Breast epithelium (tissue), 4 donors: ENCODE data around the gene RPS6KB2. TPM values are rescaled to one million over a fixed set of nuclear protein-coding genes. Genes with fewer than 3 reads are reported as not detected.

Source experiments
- DNase-seq, 2 donors: peaks; one replicate each; pipeline ENCODE4 v3.0.0-alpha.2; 2019; ENCODE audit warnings: low spot score in 2 of 2
- H3K27ac ChIP-seq, 2 donors: fragments of 200-600 bp; sonication (generic) in 1 of 2; one replicate each; pipeline ENCODE4 v1.5.1; 2016 to 2019; ENCODE audit warnings: mild to moderate bottlenecking in 1 of 2
- H3K27me3 ChIP-seq, 2 donors: fragments of 200-600 bp; sonication (generic) in 1 of 2; one replicate each; pipeline versions ENCODE4 v1.5.1 to v1.6.0; 2017 to 2019; ENCODE audit warnings: control low read depth in 1 of 2, mild to moderate bottlenecking in 1 of 2
- H3K36me3 ChIP-seq: fragments of 200-600 bp; one replicate; pipeline ENCODE4 v1.5.1; 2019
- H3K4me1 ChIP-seq, 2 donors: fragments of 200-600 bp; sonication (generic); one replicate each; pipeline ENCODE4 v1.5.1; 2016 to 2019; ENCODE audit warnings: control low read depth in 1 of 2
- H3K4me3 ChIP-seq, 3 donors: fragments of 200-600 bp; sonication (generic); 1 replicate in 2 of 3; 2 replicates in 1 of 3; pipeline ENCODE4 v1.5.1; 2016 to 2019; ENCODE audit warnings: mild to moderate bottlenecking in 3 of 3, moderate library complexity in 2 of 3
- H3K9me3 ChIP-seq, 2 donors: fragments of 200-600 bp; sonication (generic) in 1 of 2; one replicate each; pipeline ENCODE4 v1.5.1; 2016 to 2019; ENCODE audit warnings: control low read depth in 1 of 2
- CTCF ChIP-seq, 3 donors: fragments of 450-650 bp; IDR thresholded peaks; one replicate each; pipeline ENCODE4 v1.5.1; 2016 to 2017; ENCODE audit warnings: antibody characterized with exemption in 3 of 3, mild to moderate bottlenecking in 3 of 3, moderate library complexity in 3 of 3
- POLR2A ChIP-seq: fragments of 450-650 bp; IDR thresholded peaks from one replicate; pipeline ENCODE4 v1.6.1; 2016; ENCODE audit warnings: antibody characterized with exemption, mild to moderate bottlenecking, moderate library complexity
- POLR2AphosphoS5 ChIP-seq, 3 donors: sonication (generic); formaldehyde crosslinking; IDR thresholded peaks; one replicate each; pipeline ENCODE4 v1.6.1; 2017; ENCODE audit warnings: antibody characterized with exemption in 3 of 3
- intact Hi-C: fragments of 100-400 bp; cut with DNase I; formaldehyde crosslinking; loops from one replicate; pipeline ENCODE4 v1.15.1; 2023; ENCODE audit warnings: low total_unique reads
- total RNA-seq, 3 donors: library from RNA; depleted of rRNA; stranded (reverse); fragments of >200 nt; gene quantifications; one replicate each; pipeline ENCODE4 v1.1.0, GENCODE V29; 2016

Gene RPS6KB2
- total RNA-seq, 3 donors from 2014 or later: 28.0 to 41.6 (median 40.1) TPM

- H3K4me1 ChIP-seq: peaks cover 0 to 7% of the 10 kb centered on the region in 2 donors
- TF ChIP-seq CTCF (IDR thresholded peaks at IDR 0.05) (no peak), POLR2A (no peak), POLR2AphosphoS5 (IDR thresholded peaks at IDR 0.05) (no peak)
- H3K9me3 ChIP-seq: no peaks in the 10 kb centered on the region
- H3K27me3 ChIP-seq: no peaks in the 10 kb centered on the region
- peak overlapping the region; percentile 89 to 95 for H3K27ac ChIP-seq
- no peaks in the 10 kb centered on the region for H3K36me3 ChIP-seq
- intact Hi-C loops: no loop called here
- peak overlapping the region; percentile 50 to 89 (median 66) for H3K4me3 ChIP-seq
- no peak for DNase-seq
Measured at GRCh38 chr11:67482275-67482826, 54.1 kb downstream of the RPS6KB2 start.

DNA sequence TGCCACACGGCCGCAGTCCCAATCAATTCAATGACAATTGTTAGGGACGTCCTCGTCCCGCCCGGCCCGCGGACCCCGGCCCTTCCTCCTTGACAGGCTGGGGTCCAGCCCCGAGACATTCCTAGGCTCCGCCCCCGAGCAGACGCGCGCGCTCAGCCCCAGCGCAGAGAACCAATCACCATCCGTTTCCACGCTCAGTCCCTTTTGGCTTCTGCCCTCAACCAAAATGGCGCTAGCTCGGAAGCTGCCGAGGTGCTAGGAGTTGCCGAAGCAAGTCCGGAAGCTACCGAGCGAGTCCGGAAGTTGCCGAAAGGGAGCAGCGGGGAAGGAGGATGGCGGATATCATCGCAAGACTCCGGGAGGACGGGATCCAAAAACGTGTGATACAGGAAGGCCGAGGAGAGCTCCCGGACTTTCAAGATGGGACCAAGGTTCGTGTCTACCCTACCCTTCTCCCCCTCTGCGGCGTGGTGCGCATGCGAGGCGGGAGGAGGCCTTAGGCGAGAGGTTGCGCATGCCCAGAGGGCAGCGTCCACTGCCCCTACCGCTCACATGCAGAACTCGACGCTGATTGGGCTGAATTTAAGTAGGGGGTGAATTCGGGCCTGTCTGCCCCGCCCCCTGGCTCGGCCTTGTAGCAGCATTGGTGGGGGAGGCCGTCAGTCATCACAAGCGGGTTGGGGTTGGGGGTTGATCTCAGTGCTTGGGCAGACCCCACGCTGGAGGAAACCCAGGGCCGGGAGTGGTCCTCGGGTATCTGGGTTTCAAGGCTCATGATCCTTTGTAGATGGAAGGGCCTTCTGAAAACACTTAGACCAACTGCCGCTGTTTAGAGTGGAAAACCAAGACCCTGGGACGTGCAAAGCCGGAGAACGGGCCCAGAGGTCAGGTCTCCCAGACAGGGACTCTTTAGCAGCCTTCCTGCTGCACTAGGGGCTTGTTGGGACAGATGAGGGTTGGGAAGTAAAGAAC is 54.8 kb downstream of the RPS6KB2 start, which contains the start of gene AIP:
Gene AIP (plus strand): TSS at position 200 of the 972 bp plus-strand sequence. CDS start 133 bp downstream, at position 333.
- TF ChIP-seq POLR2A (peak; percentile 58), POLR2AphosphoS5 (IDR thresholded peaks at IDR 0.05) (peak; percentile 80 to 88 (median 85)), CTCF (IDR thresholded peaks at IDR 0.05) (peak; percentile 7 to 36 (median 30))
- Histone ChIP-seq H3K9me3 (no peaks in the 10 kb centered on the region), H3K27ac (peak within 1 kb of the TSS; percentile 89 to 95), H3K4me3 (peak within 1 kb of the TSS; percentile 50 to 89 (median 66)), H3K27me3 (no peaks in the 10 kb centered on the region), H3K4me1 (peaks cover 0 to 7% of the 10 kb centered on the region in 2 donors), H3K36me3 (no peaks in the 10 kb centered on the region)
- DNase-seq: peak; percentile 96 to 97
- intact Hi-C loops: no loop called here

- Histone ChIP-seq H3K4me3 (peak overlapping the region; percentile 50 to 89 (median 66)), H3K9me3 (no peaks in the 10 kb centered on the region), H3K27ac (peak overlapping the region; percentile 89 to 95), H3K4me1 (peaks cover 0 to 7% of the 10 kb centered on the region in 2 donors), H3K27me3 (no peaks in the 10 kb centered on the region), H3K36me3 (no peaks in the 10 kb centered on the region)
- DNase-seq: no peak
- TF ChIP-seq CTCF (IDR thresholded peaks at IDR 0.05) (no peak), POLR2A (no peak), POLR2AphosphoS5 (IDR thresholded peaks at IDR 0.05) (no peak)
- intact Hi-C loops: no loop called here
Measured at GRCh38 chr11:67483831-67484665, 55.8 kb downstream of the RPS6KB2 start.

DNA sequence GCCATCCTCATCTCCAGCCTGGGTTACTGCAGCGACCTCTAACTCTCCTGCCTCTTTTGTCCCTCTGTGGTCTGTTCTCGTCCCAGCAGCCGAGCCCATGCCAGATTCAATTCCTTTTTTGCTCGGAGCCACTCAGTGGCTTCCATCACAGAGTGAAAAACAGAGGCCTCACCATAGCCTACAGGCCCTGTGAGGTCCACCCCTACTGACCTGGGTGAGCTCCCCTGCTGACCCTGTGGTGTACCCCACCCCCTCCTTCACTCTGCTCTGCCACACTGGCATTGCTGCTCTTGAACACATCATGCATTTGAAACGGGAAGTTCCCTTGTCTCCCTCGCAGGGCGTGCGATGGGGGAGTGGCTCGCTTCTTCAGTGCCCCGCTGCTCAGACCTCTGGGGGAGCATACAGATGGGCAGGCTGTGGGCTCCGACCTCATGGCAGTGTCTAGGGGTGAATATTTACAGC is 56.6 kb downstream of the RPS6KB2 start:
- DNase-seq: no peak
- intact Hi-C loops: no loop called here
- no peaks in the 10 kb centered on the region for H3K27me3 ChIP-seq
- H3K36me3 ChIP-seq: no peaks in the 10 kb centered on the region
- no peaks in the 10 kb centered on the region for H3K9me3 ChIP-seq
- peak overlapping the region in 1 of 3 donors; percentile 17 for H3K4me3 ChIP-seq
- H3K4me1 ChIP-seq: peaks cover 0 to 7% of the 10 kb centered on the region in 2 donors
- TF ChIP-seq POLR2AphosphoS5 (IDR thresholded peaks at IDR 0.05) (no peak), POLR2A (no peak), CTCF (IDR thresholded peaks at IDR 0.05) (no peak)
- H3K27ac ChIP-seq: no peak overlapping the region

Other genes with a start within 250 kb of the RPS6KB2 start
- gene GRK2, start 162.0 kb upstream of the RPS6KB2 start, total RNA-seq: 10 to 100 TPM; 41.1 to 52.8 (median 52.1) TPM
- gene ANKRD13D, start 139.2 kb upstream of the RPS6KB2 start, total RNA-seq: 10 to 100 TPM; 23.7 to 51.8 (median 40.7) TPM
- gene SSH3, start 125.0 kb upstream of the RPS6KB2 start, total RNA-seq: 10 to 100 TPM; 28.8 to 55.2 (median 34.4) TPM
- 10 to 100 TPM; 48.7 to 91.5 (median 69.2) TPM for gene POLD4, start 74.9 kb upstream of the RPS6KB2 start, total RNA-seq
- 10 to 100 TPM in 2 of 3 donors, 1 to 10 TPM in 1; 3.2 to 11.1 (median 10.2) TPM for gene CLCF1, start 54.9 kb upstream of the RPS6KB2 start, total RNA-seq
- gene RAD9A, start 36.5 kb upstream of the RPS6KB2 start, total RNA-seq: 10 to 100 TPM; 11.0 to 31.0 (median 24.6) TPM
- gene PPP1CA, start 26.6 kb upstream of the RPS6KB2 start, total RNA-seq: 10 to 100 TPM; 73.1 to 91.9 (median 76.7) TPM
- gene TBC1D10C, start 24.4 kb upstream of the RPS6KB2 start, total RNA-seq: 1 to 10 TPM in 2 of 3 donors, under 1 TPM in 1; 0.66 to 2.0 (median 1.6) TPM
- gene CARNS1, start 12.8 kb upstream of the RPS6KB2 start, total RNA-seq: 1 to 10 TPM in 1 of 3 donors, under 1 TPM in 2; 0.16 to 4.2 (median 0.66) TPM
- 1 to 10 TPM; 2.1 to 9.2 (median 8.0) TPM for gene PTPRCAP, start 9.2 kb downstream of the RPS6KB2 start, total RNA-seq
- 10 to 100 TPM; 73.6 to 84.3 (median 80.0) TPM for gene CORO1B, start 15.0 kb downstream of the RPS6KB2 start, total RNA-seq
- gene GPR152, start 24.2 kb downstream of the RPS6KB2 start, total RNA-seq: not detected
- 10 to 100 TPM in 1 of 3 donors, 1 to 10 TPM in 2; 3.5 to 10.7 (median 3.9) TPM for gene CABP4, start 26.9 kb downstream of the RPS6KB2 start, total RNA-seq
- gene TMEM134, start 40.8 kb downstream of the RPS6KB2 start, total RNA-seq: 10 to 100 TPM; 37.8 to 54.2 (median 42.3) TPM
- gene AIP, start 54.5 kb downstream of the RPS6KB2 start, total RNA-seq: 10 to 100 TPM; 66.4 to 84.5 (median 69.8) TPM
- 10 to 100 TPM in 2 of 3 donors, 1 to 10 TPM in 1; 6.4 to 20.0 (median 11.7) TPM for gene PITPNM1, start 76.9 kb downstream of the RPS6KB2 start, total RNA-seq
- 10 to 100 TPM; 32.1 to 35.4 (median 32.8) TPM for gene CDK2AP2, start 79.7 kb downstream of the RPS6KB2 start, total RNA-seq
- gene CABP2, start 95.0 kb downstream of the RPS6KB2 start, total RNA-seq: not detected
- gene GSTP1, start 155.3 kb downstream of the RPS6KB2 start, total RNA-seq: 1,000 to 10,000 TPM in 2 of 3 donors, 100 to 1,000 TPM in 1; 552 to 1,029 (median 1,013) TPM
- gene NDUFV1, start 178.4 kb downstream of the RPS6KB2 start, total RNA-seq: 100 to 1,000 TPM; 159 to 222 (median 186) TPM
- gene NUDT8, start 201.4 kb downstream of the RPS6KB2 start, total RNA-seq: 10 to 100 TPM in 2 of 3 donors, 1 to 10 TPM in 1; 9.7 to 15.1 (median 12.0) TPM
- not detected for gene TBX10, start 211.3 kb downstream of the RPS6KB2 start, total RNA-seq
- gene ACY3, start 222.2 kb downstream of the RPS6KB2 start, total RNA-seq: under 1 TPM in 2 of 3 donors, not detected in 1; 0.66 to 0.73 TPM
- 10 to 100 TPM in 2 of 3 donors, under 1 TPM in 1; 0.32 to 62.3 (median 44.1) TPM for gene ALDH3B2, start 246.1 kb downstream of the RPS6KB2 start, total RNA-seq